ENCODE results near the gene BICC1. TPM values are rescaled to one million over a fixed set of nuclear protein-coding genes. Genes with fewer than 3 reads are reported as not detected.
A peak's percentile ranks its signal among the peaks of the same experiment; 100 is the strongest.

The BICC1 gene
- total and polyA plus RNA-seq, 8 donors: 0.29 to 25.0 (median 4.5) TPM

- WGBS, 5 donors: 55 to 72% (median 67%) methylated on average over 4 of the region's 4 CpGs
These were observed 271.7 kb downstream of the BICC1 start for GRCh38 chr10:58784361-58784760.

GRCh38 chr10:58785354-58785753, 272.7 kb downstream of the BICC1 start:
- Histone ChIP-seq H3K27me3 (no peaks in the 10 kb centered on the region), H3K36me3 (no peaks in the 10 kb centered on the region), H3K9me3 (no peaks in the 10 kb centered on the region), H3K27ac (no peak overlapping the region), H3K4me3 (no peak overlapping the region), H3K4me1 (peaks cover 0 to 5% (median 0%) of the 10 kb centered on the region in 4 donors)
- WGBS, 5 donors: 84 to 92% (median 86%) methylated on average over 3 of the region's 3 CpGs
- intact Hi-C loops (cut with DNase I; ENCODE audit: low total_unique reads): no loop called here
- TF ChIP-seq POLR2AphosphoS5 (IDR thresholded peaks at IDR 0.05) (no peak), EP300 (IDR thresholded peaks at IDR 0.05) (no peak), POLR2A (IDR thresholded peaks at IDR 0.05) (no peak)
- TF ChIP-seq, protein P1, sequence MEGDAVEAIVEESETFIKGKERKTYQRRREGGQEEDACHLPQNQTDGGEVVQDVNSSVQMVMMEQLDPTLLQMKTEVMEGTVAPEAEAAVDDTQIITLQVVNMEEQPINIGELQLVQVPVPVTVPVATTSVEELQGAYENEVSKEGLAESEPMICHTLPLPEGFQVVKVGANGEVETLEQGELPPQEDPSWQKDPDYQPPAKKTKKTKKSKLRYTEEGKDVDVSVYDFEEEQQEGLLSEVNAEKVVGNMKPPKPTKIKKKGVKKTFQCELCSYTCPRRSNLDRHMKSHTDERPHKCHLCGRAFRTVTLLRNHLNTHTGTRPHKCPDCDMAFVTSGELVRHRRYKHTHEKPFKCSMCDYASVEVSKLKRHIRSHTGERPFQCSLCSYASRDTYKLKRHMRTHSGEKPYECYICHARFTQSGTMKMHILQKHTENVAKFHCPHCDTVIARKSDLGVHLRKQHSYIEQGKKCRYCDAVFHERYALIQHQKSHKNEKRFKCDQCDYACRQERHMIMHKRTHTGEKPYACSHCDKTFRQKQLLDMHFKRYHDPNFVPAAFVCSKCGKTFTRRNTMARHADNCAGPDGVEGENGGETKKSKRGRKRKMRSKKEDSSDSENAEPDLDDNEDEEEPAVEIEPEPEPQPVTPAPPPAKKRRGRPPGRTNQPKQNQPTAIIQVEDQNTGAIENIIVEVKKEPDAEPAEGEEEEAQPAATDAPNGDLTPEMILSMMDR (IDR thresholded peaks at IDR 0.05): no peak
- DNase-seq: no peak

More at GRCh38 chr10:58784361-58784760, 271.7 kb downstream of the BICC1 start:
- TF ChIP-seq POLR2A (IDR thresholded peaks at IDR 0.05) (no peak), EP300 (IDR thresholded peaks at IDR 0.05) (no peak), POLR2AphosphoS5 (IDR thresholded peaks at IDR 0.05) (no peak)
- TF ChIP-seq, protein P1 (IDR thresholded peaks at IDR 0.05): no peak
- Histone ChIP-seq H3K27ac (no peak overlapping the region), H3K36me3 (no peaks in the 10 kb centered on the region), H3K27me3 (no peaks in the 10 kb centered on the region), H3K9me3 (no peaks in the 10 kb centered on the region), H3K4me1 (peaks cover 0 to 5% (median 0%) of the 10 kb centered on the region in 4 donors), H3K4me3 (no peak overlapping the region)
- DNase-seq: no peak
- intact Hi-C loops (cut with DNase I; ENCODE audit: low total_unique reads): no loop called here

DNA sequence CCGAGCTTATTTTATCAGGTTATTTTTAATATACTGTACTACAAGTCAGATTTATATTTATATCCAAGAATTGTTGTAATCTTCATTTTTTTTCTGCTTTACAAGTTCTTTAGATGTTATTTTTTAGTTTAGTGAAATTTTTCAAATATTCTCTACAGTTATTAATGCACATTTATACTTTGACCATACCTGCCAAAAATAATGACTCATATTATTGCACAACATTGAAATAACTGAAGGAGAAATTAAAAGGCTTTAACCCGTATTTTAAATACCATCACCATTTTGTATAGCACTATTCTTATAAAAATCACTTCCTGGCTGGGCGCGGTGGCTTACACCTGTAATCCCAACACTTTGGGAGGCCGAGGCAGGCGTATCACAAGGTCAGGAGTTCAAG, 278.5 kb downstream of the BICC1 start:
- WGBS, 5 donors: 77 to 90% (median 85%) methylated on average over 6 of the region's 6 CpGs
- intact Hi-C loops (cut with DNase I; ENCODE audit: low total_unique reads): no loop called here
- no peaks in the 10 kb centered on the region for H3K36me3 ChIP-seq
- no peak for TF ChIP-seq EP300 (IDR thresholded peaks at IDR 0.05)
- H3K4me3 ChIP-seq: no peak overlapping the region
- no peaks in the 10 kb centered on the region for H3K9me3 ChIP-seq
- no peaks in the 10 kb centered on the region for H3K4me1 ChIP-seq
- no peaks in the 10 kb centered on the region for H3K27me3 ChIP-seq
- no peak overlapping the region for H3K27ac ChIP-seq
- no peak for DNase-seq

DNA sequence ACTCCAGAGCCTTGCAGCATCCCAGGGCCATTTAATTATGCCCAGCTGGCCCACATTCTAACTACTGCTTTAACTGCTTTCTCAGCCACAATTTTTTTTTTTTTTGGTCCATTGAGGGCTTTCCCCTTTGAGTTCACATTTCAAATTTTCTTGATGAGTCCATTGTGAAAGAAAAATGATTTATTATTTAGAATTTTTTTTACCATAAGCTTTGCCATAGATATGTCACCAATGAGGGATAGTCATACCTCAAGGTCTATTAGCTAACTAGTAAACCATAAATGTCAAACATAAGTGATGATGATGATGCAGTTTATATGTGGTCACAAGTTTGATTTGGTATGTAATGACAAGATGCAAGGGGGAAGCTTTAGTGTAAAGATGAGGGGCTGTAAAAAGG, 282.9 kb downstream of the BICC1 start:
- Histone ChIP-seq H3K4me1 (no peaks in the 10 kb centered on the region), H3K4me3 (no peak overlapping the region), H3K9me3 (no peaks in the 10 kb centered on the region), H3K27me3 (no peaks in the 10 kb centered on the region), H3K36me3 (no peaks in the 10 kb centered on the region), H3K27ac (no peak overlapping the region)
- intact Hi-C loops (cut with DNase I; ENCODE audit: low total_unique reads): no loop called here
- TF ChIP-seq EP300 (IDR thresholded peaks at IDR 0.05): no peak
- no peak for TF ChIP-seq POLR2AphosphoS5 (IDR thresholded peaks at IDR 0.05)
- TF ChIP-seq, protein P1 (IDR thresholded peaks at IDR 0.05): no peak
- TF ChIP-seq POLR2A (IDR thresholded peaks at IDR 0.05): no peak
- DNase-seq: no peak

GRCh38 chr10:58796242-58796641, 283.6 kb downstream of the BICC1 start:
- no peaks in the 10 kb centered on the region for H3K27me3 ChIP-seq
- no peak overlapping the region for H3K4me3 ChIP-seq
- H3K27ac ChIP-seq: no peak overlapping the region
- no peaks in the 10 kb centered on the region for H3K4me1 ChIP-seq
- H3K36me3 ChIP-seq: no peaks in the 10 kb centered on the region
- WGBS, 5 donors: 77 to 81% (median 80%) methylated on average over 7 of the region's 7 CpGs
- no peaks in the 10 kb centered on the region for H3K9me3 ChIP-seq
- TF ChIP-seq POLR2A (IDR thresholded peaks at IDR 0.05): no peak
- no peak for TF ChIP-seq EP300 (IDR thresholded peaks at IDR 0.05)
- no peak for TF ChIP-seq POLR2AphosphoS5 (IDR thresholded peaks at IDR 0.05)
- TF ChIP-seq, protein P1 (IDR thresholded peaks at IDR 0.05): no peak
- peak in 1 of 2 donors; percentile 31 for DNase-seq
- intact Hi-C loops (cut with DNase I; ENCODE audit: low total_unique reads): no loop called here
